AG08395 (cell line): Measurements from ENCODE around the gene SMS.

Experiments used
- DNase-seq: peaks from one replicate; pipeline ENCODE4 v3.0.0; 2012; ENCODE audit warnings: mixed read lengths, low spot score

Gene SMS

GRCh38 chrX:21940356-21940829 lies at the start of gene SMS:
Gene SMS, plus strand, starts transcription at chrX:21940709. Its CDS starts 116 bp downstream, at chrX:21940825.
- DNase-seq = peak; percentile 67

- no peak for DNase-seq
These were observed 35.2 kb upstream of the SMS start for GRCh38 chrX:21905313-21905712.

- DNase-seq = no peak
These were observed 34.6 kb upstream of the SMS start for GRCh38 chrX:21905953-21906352.

GRCh38 chrX:21907260-21907659 lies 33.2 kb upstream of the SMS start:
- DNase-seq = peak; percentile 6

GRCh38 chrX:21911481-21911880 lies 29.0 kb upstream of the SMS start:
- DNase-seq = no peak

- no peak for DNase-seq
These were observed 28.3 kb upstream of the SMS start for GRCh38 chrX:21912220-21912619.

GRCh38 chrX:21912989-21913388 lies 27.5 kb upstream of the SMS start:
- DNase-seq = no peak

GRCh38 chrX:21926116-21926515 lies 14.4 kb upstream of the SMS start:
- no peak for DNase-seq

- peak; percentile 88 for DNase-seq
These were observed 13.8 kb upstream of the SMS start for GRCh38 chrX:21926527-21927278.

- no peak for DNase-seq
These were observed 11.3 kb upstream of the SMS start for GRCh38 chrX:21929209-21929608.

GRCh38 chrX:21930986-21931385 lies 9.5 kb upstream of the SMS start:
- no peak for DNase-seq

GRCh38 chrX:21932292-21933002 lies 8.1 kb upstream of the SMS start:
- peak; percentile 82 for DNase-seq

- DNase-seq = no peak
These were observed 7.4 kb upstream of the SMS start for GRCh38 chrX:21933077-21933476.

- DNase-seq = no peak
These were observed 6.1 kb upstream of the SMS start for GRCh38 chrX:21934414-21934813.

- no peak for DNase-seq
These were observed 603 bp upstream of the SMS start for GRCh38 chrX:21939906-21940305.

- DNase-seq = peak; percentile 86
These were observed 3.1 kb downstream of the SMS start for GRCh38 chrX:21943460-21944135.

- DNase-seq = no peak
These were observed 3.7 kb downstream of the SMS start for GRCh38 chrX:21944136-21944615.

- peak; percentile 43 for DNase-seq
These were observed 6.6 kb downstream of the SMS start for GRCh38 chrX:21946925-21947641.

GRCh38 chrX:21947671-21948070 lies 7.2 kb downstream of the SMS start:
- no peak for DNase-seq

- no peak for DNase-seq
These were observed 8.5 kb downstream of the SMS start for GRCh38 chrX:21948897-21949578.

- no peak for DNase-seq
These were observed 9.2 kb downstream of the SMS start for GRCh38 chrX:21949689-21950088.
